ENCODE measurements around the gene IDH3G.
"Not testable (repeated sequence)": the region's sequence is repeated elsewhere in the genome, so short reads cannot be mapped to it uniquely, and the experiment has no call there.

Gene IDH3G

DNA sequence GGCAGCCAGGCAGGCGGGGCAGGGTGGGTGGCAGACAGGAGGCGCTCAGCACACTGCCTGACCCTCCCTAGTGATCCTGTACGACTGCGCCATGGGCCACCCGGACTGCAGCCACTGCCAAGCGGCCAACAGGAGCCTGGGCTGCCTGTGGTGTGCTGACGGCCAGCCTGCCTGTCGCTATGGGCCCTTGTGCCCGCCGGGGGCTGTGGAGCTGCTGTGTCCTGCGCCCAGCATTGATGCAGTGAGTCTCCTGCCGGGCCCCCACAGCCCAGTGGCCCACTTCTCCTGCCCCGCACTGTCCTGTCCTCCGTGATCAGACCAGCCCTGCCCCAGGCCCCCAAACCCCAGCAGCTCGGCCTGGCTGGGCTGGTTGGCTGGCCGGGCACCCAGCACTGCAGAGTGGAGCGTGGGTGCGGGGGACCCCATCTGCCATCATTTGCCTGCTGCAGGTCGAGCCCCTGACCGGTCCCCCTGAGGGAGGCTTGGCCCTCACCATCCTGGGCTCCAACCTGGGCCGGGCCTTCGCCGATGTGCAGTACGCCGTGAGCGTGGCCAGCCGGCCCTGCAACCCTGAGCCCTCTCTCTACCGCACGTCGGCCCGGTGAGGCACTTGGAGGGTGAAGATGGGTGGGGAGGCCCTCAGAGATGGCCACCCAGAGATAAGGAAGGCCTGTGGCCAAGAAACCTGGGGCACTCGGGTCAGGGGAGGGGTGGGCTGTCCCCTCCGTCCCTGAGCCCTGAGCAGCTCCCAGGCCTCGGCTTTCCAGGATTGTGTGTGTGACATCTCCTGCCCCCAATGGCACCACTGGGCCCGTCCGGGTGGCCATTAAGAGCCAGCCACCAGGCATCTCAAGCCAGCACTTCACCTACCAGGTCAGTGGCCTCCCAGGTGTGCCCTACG, 22.5 kb downstream of the IDH3G start:
- DNase-seq = no peak

DNA sequence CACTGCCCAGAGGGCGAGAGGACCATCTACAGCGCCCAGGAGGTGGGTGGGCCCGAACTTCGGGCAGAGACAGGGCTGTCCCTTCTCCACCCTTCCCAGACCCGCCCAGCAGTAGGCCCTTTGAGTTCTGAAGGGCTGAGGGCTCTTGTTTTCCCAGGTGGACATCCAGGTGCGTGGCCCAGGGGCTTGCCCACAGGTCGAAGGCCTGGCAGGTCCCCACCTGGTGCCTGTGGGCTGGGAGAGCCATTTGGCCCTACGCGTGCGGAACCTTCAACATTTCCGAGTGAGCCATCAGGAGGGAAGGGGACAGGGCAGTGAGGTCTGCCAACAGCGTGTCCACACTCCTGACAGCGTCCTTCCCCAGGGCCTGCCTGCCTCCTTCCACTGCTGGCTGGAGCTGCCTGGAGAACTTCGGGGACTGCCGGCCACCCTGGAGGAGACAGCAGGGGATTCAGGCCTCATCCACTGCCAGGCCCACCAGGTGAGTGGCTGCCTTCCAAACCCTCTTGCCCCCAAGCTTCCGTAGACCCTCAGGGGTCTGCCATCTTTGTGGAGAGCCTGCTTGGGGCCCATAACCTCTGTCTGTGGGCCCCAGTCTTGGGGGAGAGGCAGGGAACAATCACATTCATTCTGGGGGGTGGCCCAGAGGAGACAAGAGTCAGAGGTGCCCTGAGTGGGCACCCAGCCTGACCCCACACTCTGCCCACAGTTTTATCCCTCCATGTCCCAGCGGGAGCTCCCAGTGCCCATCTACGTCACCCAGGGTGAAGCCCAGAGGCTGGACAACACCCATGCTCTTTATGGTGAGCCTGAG, 23.4 kb downstream of the IDH3G start:
- no peak for DNase-seq

- no peak for DNase-seq
These were observed 24.1 kb downstream of the IDH3G start for GRCh38 chrX:153769865-153770600.

- no peak for DNase-seq
These were observed 24.9 kb downstream of the IDH3G start for GRCh38 chrX:153769158-153769864.

DNA sequence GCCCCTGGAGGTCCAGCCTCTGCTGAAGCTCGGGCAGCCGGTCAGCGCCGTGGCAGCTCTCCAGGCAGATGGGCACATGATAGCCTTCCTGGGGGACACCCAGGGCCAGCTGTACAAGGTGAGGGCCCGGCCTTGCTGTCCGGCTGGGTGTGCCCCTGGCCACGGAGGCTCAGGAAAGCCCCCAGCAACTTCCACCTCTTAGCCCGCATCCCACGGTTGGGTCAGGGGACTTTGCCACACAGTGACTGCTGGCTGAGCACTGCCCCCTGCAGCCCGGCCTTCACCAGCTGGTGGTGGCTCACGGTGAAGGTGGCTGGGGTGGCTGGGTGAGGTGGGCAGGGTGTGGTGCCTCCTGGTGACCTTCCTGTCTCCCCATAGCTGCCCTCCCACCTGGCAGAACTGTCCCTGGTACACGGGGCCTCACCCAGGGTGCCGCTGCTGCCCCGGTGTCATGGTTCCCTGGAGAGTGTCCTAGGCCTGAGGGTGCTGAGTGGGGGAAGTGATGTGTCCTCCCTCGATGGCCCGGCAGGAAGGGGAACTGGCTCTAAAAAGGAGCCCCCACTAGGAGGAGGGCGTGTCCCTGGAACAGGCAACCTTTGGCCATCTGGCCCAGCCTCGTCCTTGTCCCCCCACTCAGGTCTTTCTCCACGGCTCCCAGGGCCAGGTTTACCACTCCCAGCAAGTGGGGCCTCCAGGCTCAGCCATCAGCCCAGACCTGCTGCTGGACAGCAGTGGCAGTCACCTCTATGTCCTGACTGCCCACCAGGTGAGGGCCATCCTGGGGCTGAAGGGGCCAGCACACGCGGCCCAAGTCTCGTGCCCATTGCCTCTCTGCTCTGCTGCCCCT, 25.6 kb downstream of the IDH3G start:
- no peak for DNase-seq

DNA sequence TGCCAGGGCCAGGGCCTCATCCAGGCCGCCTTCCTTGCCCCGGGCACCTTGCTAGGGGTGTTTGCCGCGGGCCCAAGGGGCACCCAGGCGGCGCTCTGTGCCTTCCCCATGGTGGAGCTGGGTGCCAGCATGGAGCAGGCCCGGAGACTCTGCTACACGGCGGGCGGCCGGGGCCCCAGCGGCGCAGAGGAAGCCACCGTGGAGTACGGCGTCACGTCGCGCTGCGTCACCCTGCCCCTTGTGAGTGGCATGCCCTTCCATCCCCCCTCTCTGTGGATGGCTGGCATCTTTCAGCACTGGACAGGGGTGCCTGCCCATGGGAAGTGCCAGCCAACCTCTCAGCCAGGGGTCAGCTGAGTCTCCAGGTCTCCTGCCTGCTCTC, 26.5 kb downstream of the IDH3G start:
- no peak for DNase-seq

- no peak for DNase-seq
These were observed 27.1 kb downstream of the IDH3G start for GRCh38 chrX:153766871-153767673.

DNA sequence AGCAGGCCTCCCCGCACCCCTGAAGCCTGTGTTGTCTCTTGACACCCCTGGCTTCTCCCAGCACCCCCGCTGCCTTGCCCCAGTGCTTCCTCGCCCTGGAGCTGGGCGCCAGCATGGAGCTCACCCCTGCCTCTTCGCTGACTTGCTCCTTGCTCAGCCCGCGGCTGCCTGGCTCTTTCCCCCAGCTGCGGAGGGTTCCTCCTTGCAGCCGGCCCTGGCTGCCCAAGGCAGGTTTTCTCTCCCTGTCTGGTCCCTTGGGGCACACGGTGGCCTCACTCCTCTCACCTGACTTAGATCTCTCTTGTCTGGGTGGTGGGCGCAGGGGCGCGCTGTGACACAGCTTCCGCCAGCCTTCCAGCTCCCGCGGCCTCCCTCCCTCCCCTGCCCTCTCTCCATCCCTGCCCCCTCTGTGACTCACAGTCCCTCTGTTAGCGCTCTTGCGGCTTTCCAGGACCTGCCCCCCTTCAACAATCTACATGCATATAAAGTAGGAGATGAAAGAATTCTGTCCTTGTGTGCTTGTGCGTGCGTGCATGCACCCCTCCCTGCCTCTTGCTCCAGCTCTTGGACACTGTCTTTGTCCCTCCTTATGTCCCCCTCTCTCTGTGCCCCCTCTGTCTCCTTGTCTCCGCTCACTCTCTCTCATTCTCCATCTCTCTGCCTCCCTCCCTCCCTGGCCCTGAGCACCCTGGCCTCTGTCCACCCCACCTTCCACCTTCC, 27.9 kb downstream of the IDH3G start:
- DNase-seq = no peak

GRCh38 chrX:153765138-153766079, 28.8 kb downstream of the IDH3G start:
- no peak for DNase-seq

- no peak for DNase-seq
These were observed 29.4 kb downstream of the IDH3G start for GRCh38 chrX:153764786-153765137.

DNA sequence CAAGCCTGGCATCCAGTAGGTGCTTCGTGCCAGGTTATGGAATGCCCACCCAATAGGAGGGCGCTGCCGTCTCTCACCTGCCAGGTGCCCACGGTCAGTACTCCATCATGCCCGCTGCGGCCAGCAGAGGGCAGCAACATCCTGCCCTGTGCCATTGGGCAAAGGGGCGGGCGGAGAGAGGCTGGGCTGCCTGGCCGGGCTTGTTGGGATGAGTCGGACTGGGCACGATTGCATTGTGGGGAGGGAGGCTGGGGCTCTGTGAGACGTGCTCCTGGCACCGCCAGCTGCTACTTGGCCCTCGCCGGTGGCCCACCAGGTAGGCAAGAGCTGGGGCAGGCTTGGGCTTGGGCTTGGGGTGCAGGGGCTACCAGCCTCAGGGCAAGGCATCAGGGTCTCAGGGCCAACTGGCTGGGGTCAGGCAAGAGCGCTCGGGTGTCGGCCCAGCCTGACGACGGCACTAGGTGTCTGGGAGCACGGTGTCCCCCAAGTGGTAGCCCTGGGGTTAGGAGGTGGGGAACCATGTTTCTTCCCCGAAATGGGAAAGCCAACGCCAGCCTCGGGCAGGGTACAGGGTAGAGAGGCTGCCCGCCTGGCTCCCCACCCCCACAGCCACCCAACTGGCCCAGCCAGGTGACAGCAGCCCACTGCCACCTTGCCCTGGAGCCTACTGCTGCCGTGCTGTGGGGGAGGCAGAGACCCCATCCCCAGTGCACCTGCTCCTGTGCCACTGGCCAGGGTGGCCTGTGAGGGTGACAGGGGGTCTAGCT, 30.0 kb downstream of the IDH3G start, which contains the start of gene PLXNB3:
TSS of gene PLXNB3 (plus strand) at position 261 of the 767 bp plus-strand sequence. CDS start 1,287 bp downstream, outside the sequence.
- DNase-seq = peak; percentile 52

GRCh38 chrX:153763298-153763932, 30.8 kb downstream of the IDH3G start:
- no peak for DNase-seq

GRCh38 chrX:153762626-153763173, 31.5 kb downstream of the IDH3G start:
- no peak for DNase-seq

DNA sequence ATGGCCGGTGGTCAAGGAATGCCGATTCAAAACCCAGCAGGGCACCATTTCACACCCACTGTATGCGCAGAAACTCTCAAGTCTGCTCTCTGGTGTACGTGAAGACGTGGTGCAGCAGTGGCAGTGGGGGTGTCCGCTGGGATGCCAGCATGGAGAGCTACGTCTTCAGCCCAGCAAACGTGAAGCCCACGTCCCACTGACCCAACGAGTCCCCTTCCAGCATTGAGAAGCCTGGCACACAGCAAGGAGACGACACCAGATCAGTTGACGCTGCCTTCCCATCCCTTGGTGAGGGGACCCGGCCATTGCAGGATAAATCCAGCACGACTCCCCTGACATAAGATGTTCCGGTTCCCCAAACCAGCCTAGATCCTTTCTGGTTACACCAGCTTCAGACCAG, 32.3 kb downstream of the IDH3G start:
- no peak for DNase-seq

DNA sequence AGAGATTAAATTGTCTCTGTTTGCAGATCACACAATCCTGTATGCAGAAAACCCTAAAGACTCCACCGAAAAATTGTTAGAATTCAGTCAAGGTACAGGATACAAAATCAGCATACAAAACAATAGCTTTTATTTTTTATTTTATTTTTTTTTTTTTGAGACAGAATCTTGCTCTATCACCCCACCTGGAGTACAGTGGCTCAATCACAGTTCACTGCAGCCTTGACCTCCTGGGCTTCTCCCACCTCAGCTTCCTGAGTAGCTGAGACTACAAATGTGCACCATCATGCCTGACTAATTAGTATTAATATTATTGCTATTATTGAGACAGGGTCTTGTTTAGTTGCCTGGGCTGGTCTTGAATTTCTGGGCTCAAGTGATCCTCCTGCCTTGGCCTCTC, 39.0 kb downstream of the IDH3G start:
- no peak for DNase-seq

DNA sequence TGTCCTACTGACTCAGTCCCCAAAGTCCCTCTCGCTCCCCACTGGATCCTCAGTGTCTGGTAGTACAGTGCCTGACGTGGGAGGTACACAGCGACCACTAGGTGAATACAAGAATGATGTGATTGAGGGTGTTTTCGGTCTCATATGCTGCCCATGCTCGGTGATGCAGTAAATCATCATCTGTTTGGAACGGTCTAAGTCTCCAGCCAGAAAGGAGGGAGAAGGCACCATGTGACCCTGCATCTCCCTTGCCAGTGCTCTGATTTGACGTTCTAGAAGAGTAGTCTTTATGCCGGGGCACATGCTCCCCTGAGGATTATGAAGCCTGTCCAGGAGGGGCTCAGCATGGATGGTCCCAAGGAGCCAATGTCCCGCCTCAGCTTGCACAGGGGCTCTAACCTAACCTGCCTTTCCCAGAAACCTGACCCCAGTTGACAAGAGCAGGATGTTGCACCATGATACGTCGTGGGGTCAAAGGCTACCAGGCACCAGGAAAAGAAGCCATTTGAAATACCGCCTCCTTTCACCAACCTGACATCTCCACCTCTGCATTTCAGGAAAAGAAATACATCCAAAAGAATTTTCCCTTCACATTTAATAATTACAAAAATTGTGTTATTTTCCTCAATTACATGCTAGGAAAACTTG, 43.9 kb downstream of the IDH3G start:
- no peak for DNase-seq

GRCh38 chrX:153749017-153749416, 45.2 kb downstream of the IDH3G start:
- DNase-seq = not testable (repeated sequence)
